GM18505 (cell line): ENCODE results near the gene ZNF823.
A peak's percentile ranks its signal among the peaks of the same experiment; 100 is the strongest.

Experiments used
- ATAC-seq: cut with Tn5 transposase; IDR thresholded peaks from one replicate; pipeline ENCODE4 v1.9.1; 2021; ENCODE audit not compliant: unreplicated experiment
- POLR2A ChIP-seq: IDR thresholded peaks from 4 replicates; pipeline ENCODE4 v1.6.1; 2011; ENCODE audit warnings: borderline replicate concordance; ENCODE audit not compliant: insufficient read depth, insufficient read length; ENCODE audit errors: extremely low read depth

ZNF823 gene

DNA sequence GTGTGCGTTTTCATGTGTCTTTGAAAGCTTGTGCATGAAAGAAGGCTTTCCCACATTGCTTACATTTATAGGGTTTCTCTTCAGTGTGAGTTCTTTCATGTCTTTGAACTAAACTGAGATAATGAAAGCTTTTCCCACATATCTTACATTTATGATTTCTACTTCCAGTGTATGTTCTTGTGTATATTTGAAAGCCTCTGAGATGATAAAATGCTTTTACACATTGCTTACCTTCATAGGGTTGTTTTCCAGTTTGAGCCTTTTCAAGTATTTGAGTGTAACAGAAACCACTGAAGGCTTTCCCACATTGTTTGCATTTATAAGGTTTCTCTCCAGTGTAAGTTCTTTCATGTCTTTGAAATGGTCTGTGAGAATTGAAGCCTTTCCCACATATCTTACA, 18.2 kb upstream of the ZNF823 start:
- no peak for ATAC-seq
- TF ChIP-seq POLR2A: no peak

DNA sequence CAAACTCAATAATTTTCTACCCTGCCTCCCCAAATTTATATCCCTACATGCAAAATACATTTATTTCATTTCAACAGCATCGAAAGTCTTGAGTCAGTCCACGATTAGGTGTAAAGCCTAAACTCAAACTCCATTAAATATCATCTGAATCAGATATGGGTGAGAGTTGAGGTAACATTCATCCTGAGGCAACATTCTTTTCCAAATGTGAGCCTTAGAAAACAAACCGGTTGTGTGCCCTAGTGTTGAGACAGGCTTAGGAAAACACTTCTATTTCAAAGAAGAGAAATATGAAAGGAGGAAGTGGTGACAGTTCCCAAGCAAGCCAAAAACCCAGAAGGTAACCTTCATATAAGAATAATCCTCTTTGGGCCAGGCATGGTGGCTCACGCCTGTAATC, 15.9 kb upstream of the ZNF823 start:
- TF ChIP-seq POLR2A: no peak
- ATAC-seq: no peak

DNA sequence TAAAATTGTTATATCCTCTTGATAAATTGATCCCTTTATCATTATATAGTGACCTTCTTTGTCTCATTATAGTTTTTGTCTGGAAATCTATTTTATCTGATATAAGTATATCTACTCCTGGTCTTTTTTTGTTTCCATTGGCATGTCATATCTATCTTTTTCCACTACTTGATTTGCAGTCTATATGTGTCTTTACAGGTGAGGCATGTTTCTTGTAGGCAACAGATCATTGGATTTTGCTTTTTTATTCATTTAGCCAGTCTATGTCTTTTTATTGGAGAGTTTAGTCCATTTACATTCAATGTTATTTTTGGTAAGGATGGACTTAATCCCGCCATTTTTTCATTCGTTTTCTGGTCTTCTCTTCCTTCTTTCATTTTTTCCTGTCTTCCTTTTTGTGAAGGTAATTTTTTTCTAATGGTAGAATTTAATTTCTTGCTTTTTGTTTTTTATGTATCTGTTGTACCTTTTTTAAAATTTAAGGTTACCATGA, 13.5 kb upstream of the ZNF823 start:
- no peak for TF ChIP-seq POLR2A
- no peak for ATAC-seq

DNA sequence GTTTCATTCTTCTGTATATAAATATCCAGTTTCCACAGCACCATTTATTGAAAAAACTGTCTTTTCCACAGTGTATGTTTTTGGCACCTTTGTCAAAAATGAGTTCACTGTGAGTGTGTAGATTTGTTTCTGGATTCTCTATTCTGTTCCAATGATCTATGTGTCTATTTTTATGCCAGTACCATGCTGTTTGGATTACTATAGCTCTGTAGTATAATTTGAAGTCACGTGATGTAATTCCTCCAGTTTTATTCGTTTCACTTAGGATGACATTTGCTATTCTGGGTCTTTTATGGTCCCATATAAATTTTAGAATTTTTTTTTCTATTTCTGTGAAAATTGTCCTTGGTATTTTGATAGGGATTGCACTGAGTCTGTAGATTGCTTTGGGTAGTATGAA, 11.0 kb upstream of the ZNF823 start:
- TF ChIP-seq POLR2A: no peak
- no peak for ATAC-seq

- no peak for ATAC-seq
- TF ChIP-seq POLR2A: no peak
These were observed 8.5 kb upstream of the ZNF823 start for GRCh38 chr19:11747277-11747676.

DNA sequence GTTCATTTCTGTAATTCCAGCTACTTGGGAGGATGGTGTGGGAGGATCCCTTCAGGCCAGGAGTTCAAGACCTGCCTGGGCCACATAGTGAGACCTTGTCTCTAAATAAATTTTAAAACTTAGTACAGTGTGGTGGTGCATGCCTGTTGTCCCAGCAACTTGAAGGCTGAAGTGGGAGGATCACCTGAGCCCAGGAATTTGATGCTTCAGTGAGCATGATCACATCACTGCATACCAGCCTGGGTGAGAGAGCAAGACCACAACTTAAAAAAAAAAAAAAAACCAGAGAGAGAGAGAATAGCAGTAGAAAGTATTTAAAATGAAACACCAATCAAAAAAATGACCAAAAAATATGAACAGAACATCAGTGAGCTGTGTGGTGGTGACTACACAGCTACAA, 7.1 kb upstream of the ZNF823 start:
- no peak for TF ChIP-seq POLR2A
- no peak for ATAC-seq

DNA sequence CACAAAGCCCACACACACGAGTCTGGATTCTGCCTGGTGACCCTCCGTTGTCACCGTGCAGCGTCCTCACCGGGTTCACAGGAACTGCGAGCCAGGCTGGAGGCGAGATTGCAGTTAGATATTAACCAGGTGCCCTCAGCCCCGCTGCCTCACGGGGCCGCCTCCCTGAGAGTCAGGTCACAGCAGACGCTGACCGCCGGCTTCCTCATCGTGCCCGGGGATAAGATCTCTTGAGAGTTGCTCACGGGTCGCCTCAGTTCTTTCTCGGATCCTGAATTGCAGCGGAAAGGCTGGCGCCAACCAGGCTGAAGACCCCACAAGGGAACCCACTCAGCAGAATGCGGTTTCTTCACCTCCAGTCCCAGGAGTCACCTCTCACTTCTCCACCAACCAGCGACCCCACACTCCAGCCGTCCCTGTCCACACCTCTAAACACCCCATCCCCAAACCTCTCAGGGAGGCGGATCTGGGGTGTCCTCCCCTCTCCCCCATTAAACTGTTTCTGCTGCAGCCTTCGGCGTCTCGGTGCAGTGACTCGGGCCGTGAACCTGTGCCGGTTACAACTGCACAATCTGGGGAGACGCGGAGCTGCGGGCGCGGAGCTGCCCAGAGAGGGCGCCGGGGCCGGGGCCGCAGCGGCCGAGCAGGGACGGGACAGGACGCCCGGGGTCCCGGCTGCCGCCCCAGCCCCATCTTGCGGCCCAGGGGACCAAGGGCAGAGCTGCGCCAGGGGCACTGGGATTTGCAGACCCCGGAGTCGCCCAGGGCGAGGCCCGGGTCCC, 591 bp downstream of the ZNF823 start:
- TF ChIP-seq POLR2A: no peak
- peak; percentile 36 for ATAC-seq

- no peak for TF ChIP-seq POLR2A
- no peak for ATAC-seq
These were observed 2.0 kb downstream of the ZNF823 start for GRCh38 chr19:11736696-11737095.

DNA sequence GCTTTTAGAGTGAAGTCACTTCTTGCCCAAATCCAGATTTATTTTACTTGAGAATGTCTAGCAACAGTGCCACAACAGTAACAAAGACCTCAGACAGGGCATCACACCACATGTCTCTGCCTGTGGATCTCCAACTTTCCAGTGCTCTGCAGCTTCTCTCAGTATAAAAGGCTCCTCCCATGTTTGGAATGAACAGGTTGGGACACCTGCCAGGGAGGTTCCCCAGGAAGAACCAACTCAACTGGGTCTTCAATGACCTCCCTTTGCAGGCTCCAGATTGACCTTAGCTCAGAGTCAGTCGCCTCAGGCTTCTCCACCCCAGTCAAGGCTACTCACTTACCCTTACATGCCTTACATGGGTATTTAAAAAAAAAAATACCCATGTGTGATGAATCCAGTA, 3.4 kb downstream of the ZNF823 start:
- TF ChIP-seq POLR2A: no peak
- ATAC-seq: no peak

GRCh38 chr19:11729586-11729985, 9.2 kb downstream of the ZNF823 start:
- no peak for TF ChIP-seq POLR2A
- no peak for ATAC-seq

DNA sequence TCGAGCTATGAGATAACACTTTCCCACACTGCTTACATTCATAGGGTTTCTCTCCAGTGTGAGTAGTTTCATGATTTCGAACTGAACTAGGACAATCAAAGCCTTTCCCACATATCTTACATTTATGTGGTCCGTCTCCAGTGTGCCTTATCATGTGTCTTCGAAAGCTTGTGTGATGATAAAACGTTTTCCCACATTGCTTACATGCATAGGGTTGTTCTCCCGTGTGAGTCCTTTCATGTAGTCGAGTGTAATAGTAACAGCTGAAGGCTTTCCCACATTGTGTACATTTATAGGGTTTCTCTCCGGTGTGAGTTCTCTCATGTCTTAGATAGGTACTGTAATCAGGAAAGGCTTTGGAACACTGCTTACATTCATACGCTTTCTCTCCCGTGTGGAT, 16.3 kb downstream of the ZNF823 start:
- no peak for ATAC-seq
- no peak for TF ChIP-seq POLR2A

DNA sequence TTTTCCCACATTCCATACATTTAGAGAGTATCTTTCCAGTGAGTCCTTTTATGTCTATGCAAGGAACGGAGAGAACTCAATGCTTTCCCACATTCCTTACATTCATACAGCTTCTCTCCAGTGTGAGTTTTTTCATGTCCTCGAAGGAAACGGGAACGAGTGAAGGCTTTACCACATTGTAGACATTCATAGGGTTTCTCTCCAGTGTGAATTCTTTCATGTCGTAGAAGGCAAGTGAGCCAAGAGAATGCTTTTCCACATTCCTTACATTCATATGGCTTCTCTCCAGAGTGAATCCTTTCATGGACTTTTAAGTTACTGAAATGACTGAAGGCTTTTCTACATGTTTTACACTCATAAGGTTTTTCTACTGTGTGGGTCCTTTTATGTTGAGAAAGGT, 17.1 kb downstream of the ZNF823 start:
- ATAC-seq: no peak
- no peak for TF ChIP-seq POLR2A

GRCh38 chr19:11710313-11710712, 28.4 kb downstream of the ZNF823 start:
- TF ChIP-seq POLR2A: no peak

GRCh38 chr19:11708457-11708856, 30.3 kb downstream of the ZNF823 start:
- no peak for ATAC-seq

More at GRCh38 chr19:11710313-11710712, 28.4 kb downstream of the ZNF823 start:
- ATAC-seq: no peak

GRCh38 chr19:11705474-11705873, 33.3 kb downstream of the ZNF823 start:
- TF ChIP-seq POLR2A: no peak
- no peak for ATAC-seq

More at GRCh38 chr19:11708457-11708856, 30.3 kb downstream of the ZNF823 start:
- TF ChIP-seq POLR2A: no peak

- no peak for ATAC-seq
- TF ChIP-seq POLR2A: no peak
These were observed 34.1 kb downstream of the ZNF823 start for GRCh38 chr19:11704626-11705025.
